Osteoblast (primary cell): ENCODE measurements around the gene FARP1. TPM values are rescaled to one million over a fixed set of nuclear protein-coding genes. Genes with fewer than 3 reads are reported as not detected.
"Not testable (repeated sequence)": the region's sequence is repeated elsewhere in the genome, so short reads cannot be mapped to it uniquely, and the experiment has no call there.

ENCODE experiments used
- DNase-seq: peaks from one replicate; pipeline ENCODE4 v3.0.0; 2011; ENCODE audit warnings: low spot score, mixed read lengths; ENCODE audit not compliant: insufficient read length; ENCODE audit errors: missing footprints
- H2AFZ ChIP-seq: 2 replicates; pipeline ENCODE4 v1.6.0; 2011; ENCODE audit warnings: mild to moderate bottlenecking, low read length
- H3K27ac ChIP-seq: 2 replicates; pipeline ENCODE4 v1.5.1; 2011; ENCODE audit warnings: mild to moderate bottlenecking, low read depth, low read length, moderate library complexity
- H3K27me3 ChIP-seq: 2 replicates; pipeline ENCODE4 v1.6.0; 2012; ENCODE audit warnings: mild to moderate bottlenecking, control low read depth, inconsistent platforms, low read length, moderate library complexity; ENCODE audit not compliant: insufficient read depth
- H3K36me3 ChIP-seq: 2 replicates; pipeline ENCODE4 v1.5.1; 2011; ENCODE audit warnings: mild to moderate bottlenecking, low read length, control low read depth, moderate library complexity; ENCODE audit not compliant: insufficient read depth
- H3K4me1 ChIP-seq: 2 replicates; pipeline ENCODE4 v1.5.1; 2011; ENCODE audit warnings: mild to moderate bottlenecking, low read length, control low read depth, moderate library complexity; ENCODE audit not compliant: insufficient read depth
- H3K4me2 ChIP-seq: 2 replicates; pipeline ENCODE4 v1.6.0; 2011; ENCODE audit warnings: mild to moderate bottlenecking, low read length; ENCODE audit not compliant: insufficient read depth
- H3K4me3 ChIP-seq: fragments of 200-600 bp; sonication (generic); 3 replicates; pipeline ENCODE4 v1.5.1; 2012; ENCODE audit warnings: mild to moderate bottlenecking, low read length, inconsistent platforms; ENCODE audit not compliant: insufficient read depth
- H3K79me2 ChIP-seq: 2 replicates; pipeline ENCODE4 v1.6.0; 2012; ENCODE audit warnings: mild to moderate bottlenecking, low read length, control low read depth, inconsistent platforms; ENCODE audit not compliant: insufficient read depth
- H3K9me3 ChIP-seq: 2 replicates; pipeline ENCODE4 v1.5.1; 2011; ENCODE audit warnings: low read depth, low read length, control low read depth
- H4K20me1 ChIP-seq: 2 replicates; pipeline ENCODE4 v1.6.0; 2012; ENCODE audit warnings: mild to moderate bottlenecking, low read length, control low read depth; ENCODE audit not compliant: insufficient read depth
- CTCF ChIP-seq: IDR thresholded peaks from 2 replicates; pipeline ENCODE4 v1.5.1; 2011; ENCODE audit warnings: mild to moderate bottlenecking, low read depth, low read length, moderate library complexity; ENCODE audit errors: extremely low read depth
- total RNA-seq: library from RNA; depleted of rRNA; stranded (reverse); fragments of >200 nt; gene quantifications from 2 replicates; pipeline ENCODE4 v1.2.3, GENCODE V29; 2012

Gene FARP1
- total RNA-seq, 1 donor: 36.2 TPM

GRCh38 chr13:98228661-98229341 is 85.9 kb downstream of the FARP1 start:
- H3K4me3 ChIP-seq: no peak overlapping the region
- H3K79me2 ChIP-seq: peaks cover 63% of the 10 kb centered on the region
- no peak overlapping the region for H3K4me2 ChIP-seq
- H2AFZ ChIP-seq: no peak overlapping the region
- H4K20me1 ChIP-seq: no peaks in the 10 kb centered on the region
- TF ChIP-seq CTCF: no peak
- peak overlapping the region; percentile 53 for H3K27ac ChIP-seq
- DNase-seq: peak; percentile 90
- H3K36me3 ChIP-seq: peaks cover 12% of the 10 kb centered on the region
- no peaks in the 10 kb centered on the region for H3K27me3 ChIP-seq
- peaks cover 27% of the 10 kb centered on the region for H3K4me1 ChIP-seq
- H3K9me3 ChIP-seq: no peaks in the 10 kb centered on the region

- H3K4me2 ChIP-seq, H3K9me3 ChIP-seq, DNase-seq, H3K36me3 ChIP-seq, H3K27me3 ChIP-seq, H2AFZ ChIP-seq, H3K27ac ChIP-seq, H4K20me1 ChIP-seq, H3K4me3 ChIP-seq: not testable (repeated sequence)
- peaks cover 27% of the 10 kb centered on the region for H3K4me1 ChIP-seq
- H3K79me2 ChIP-seq: peaks cover 57% of the 10 kb centered on the region
These were observed 87.9 kb downstream of the FARP1 start for GRCh38 chr13:98230762-98231161.

DNA sequence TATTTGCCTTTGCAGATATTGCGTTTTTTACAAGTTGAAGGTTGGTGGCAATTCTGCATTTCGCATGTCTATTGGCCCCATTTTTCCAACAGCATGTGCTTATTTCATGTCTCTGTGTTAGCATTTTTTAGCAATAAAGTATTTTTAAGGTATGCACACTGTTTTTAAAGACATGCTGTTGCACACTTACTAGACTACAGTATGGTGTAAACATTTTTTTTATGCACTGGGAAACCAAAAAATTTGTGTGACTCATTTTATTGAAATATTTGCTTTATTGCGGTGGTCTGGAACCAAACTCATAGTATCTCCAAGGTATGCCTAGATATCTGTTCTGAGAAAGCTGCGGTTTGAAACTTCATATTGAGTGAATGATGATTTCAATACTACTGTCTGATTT is 89.6 kb downstream of the FARP1 start:
- H3K79me2 ChIP-seq: peaks cover 44% of the 10 kb centered on the region

DNA sequence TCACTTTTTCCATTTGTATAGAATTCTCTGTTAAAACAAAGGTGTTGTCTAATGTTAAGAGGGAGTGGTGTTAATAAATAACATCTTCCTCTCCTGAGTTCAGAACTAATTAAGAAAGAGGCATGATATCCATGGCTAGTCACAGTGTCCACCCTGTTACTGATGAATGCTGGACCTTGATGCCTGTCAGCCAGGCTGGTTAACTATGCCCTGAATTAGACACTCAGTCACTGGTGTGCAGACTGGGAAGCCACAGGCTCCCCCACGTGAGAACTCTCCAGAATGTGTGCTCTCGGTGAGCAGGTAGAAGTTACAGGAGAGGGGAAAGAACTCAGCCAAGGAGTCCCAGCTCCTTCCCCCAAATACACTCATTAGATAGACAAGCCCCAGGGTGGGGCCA is 90.2 kb downstream of the FARP1 start:
- Histone ChIP-seq H3K4me3 (no peak overlapping the region), H3K79me2 (peaks cover 40% of the 10 kb centered on the region), H4K20me1 (peaks cover 5% of the 10 kb centered on the region), H3K27ac (peak overlapping the region; percentile 16), H2AFZ (no peak overlapping the region), H3K4me2 (no peak overlapping the region), H3K4me1 (peaks cover 27% of the 10 kb centered on the region), H3K36me3 (no peaks in the 10 kb centered on the region), H3K27me3 (no peaks in the 10 kb centered on the region), H3K9me3 (no peaks in the 10 kb centered on the region)
- no peak for TF ChIP-seq CTCF
- DNase-seq: no peak

More for the DNA sequence above, 89.6 kb downstream of the FARP1 start:
- Histone ChIP-seq H3K9me3 (no peaks in the 10 kb centered on the region), H3K27ac (peak overlapping the region; percentile 16), H4K20me1 (peaks cover 5% of the 10 kb centered on the region), H2AFZ (no peak overlapping the region), H3K4me1 (peaks cover 27% of the 10 kb centered on the region), H3K27me3 (no peaks in the 10 kb centered on the region), H3K36me3 (no peaks in the 10 kb centered on the region), H3K4me2 (no peak overlapping the region), H3K4me3 (no peak overlapping the region)
- DNase-seq: no peak
- TF ChIP-seq CTCF: no peak
